ENCODE measurements around the gene ME2.

ME2 gene

GRCh38 chr18:50878345-50879301 lies at the start of gene ME2:
TSS of gene ME2 (plus strand) at chr18:50879118. CDS start at chr18:50895821, 16,703 bp downstream.
- Histone ChIP-seq H3K79me2 (ENCODE audit: insufficient read depth, low read length) (peaks cover 46% of the 10 kb centered on the region), H3K4me2 (ENCODE audit: low read depth, low read length, poor library complexity, severe bottlenecking) (peak within 1 kb of the TSS; percentile 85), H3K27me3 (ENCODE audit: insufficient read depth, low read length, poor library complexity, severe bottlenecking) (no peaks in the 10 kb centered on the region), H2AFZ (ENCODE audit: low read length) (peak within 1 kb of the TSS; percentile 93), H3K9me2 (replicated peaks; ENCODE audit: low read depth, low read length) (no peaks in the 10 kb centered on the region), H3K4me3 (ENCODE audit: low read length, poor library complexity, severe bottlenecking) (peak within 1 kb of the TSS; percentile 79), H3F3A (ENCODE audit: low read depth) (no peaks in the 10 kb centered on the region), H3K9ac (ENCODE audit: low read depth, low read length, poor library complexity, severe bottlenecking) (peak within 1 kb of the TSS; percentile 80), H4K20me1 (ENCODE audit: insufficient read depth, low read length, poor library complexity, severe bottlenecking) (peaks cover 32% of the 10 kb centered on the region), H3K9me3 (ENCODE audit: insufficient read depth, low read depth, low read length) (no peaks in the 10 kb centered on the region), H3K36me3 (ENCODE audit: insufficient read depth, low read length) (no peaks in the 10 kb centered on the region), H3K4me1 (ENCODE audit: insufficient read depth, low read length, poor library complexity, severe bottlenecking) (peaks cover 33% of the 10 kb centered on the region)
- TF ChIP-seq CTCF (conservative IDR thresholded peaks at IDR 0.05; ENCODE audit: low read length): no peak
- no peak for TF ChIP-seq EZH2phosphoT487 (IDR thresholded peaks at IDR 0.05; ENCODE audit: borderline replicate concordance)

- Histone ChIP-seq H3K4me1 (ENCODE audit: insufficient read depth, low read length, poor library complexity, severe bottlenecking) (no peaks in the 10 kb centered on the region), H3K9me3 (ENCODE audit: insufficient read depth, low read depth, low read length) (no peaks in the 10 kb centered on the region), H3K36me3 (ENCODE audit: insufficient read depth, low read length) (no peaks in the 10 kb centered on the region), H3K79me2 (ENCODE audit: insufficient read depth, low read length) (no peaks in the 10 kb centered on the region), H4K20me1 (ENCODE audit: insufficient read depth, low read length, poor library complexity, severe bottlenecking) (no peaks in the 10 kb centered on the region), H3F3A (ENCODE audit: low read depth) (no peaks in the 10 kb centered on the region), H3K4me3 (ENCODE audit: low read length, poor library complexity, severe bottlenecking) (no peak overlapping the region), H3K9me2 (replicated peaks; ENCODE audit: low read depth, low read length) (no peaks in the 10 kb centered on the region), H3K27me3 (ENCODE audit: insufficient read depth, low read length, poor library complexity, severe bottlenecking) (no peaks in the 10 kb centered on the region), H3K4me2 (ENCODE audit: low read depth, low read length, poor library complexity, severe bottlenecking) (no peak overlapping the region), H2AFZ (ENCODE audit: low read length) (no peak overlapping the region), H3K9ac (ENCODE audit: low read depth, low read length, poor library complexity, severe bottlenecking) (no peak overlapping the region)
- TF ChIP-seq CTCF (conservative IDR thresholded peaks at IDR 0.05; ENCODE audit: low read length) (no peak), EZH2phosphoT487 (IDR thresholded peaks at IDR 0.05; ENCODE audit: borderline replicate concordance) (no peak)
Observed at GRCh38 chr18:50829644-50830043, 49.3 kb upstream of the ME2 start.

GRCh38 chr18:50830544-50830943 lies 48.4 kb upstream of the ME2 start:
- Histone ChIP-seq H2AFZ (ENCODE audit: low read length) (no peak overlapping the region), H3K36me3 (ENCODE audit: insufficient read depth, low read length) (no peaks in the 10 kb centered on the region), H3F3A (ENCODE audit: low read depth) (no peaks in the 10 kb centered on the region), H3K9ac (ENCODE audit: low read depth, low read length, poor library complexity, severe bottlenecking) (no peak overlapping the region), H3K4me3 (ENCODE audit: low read length, poor library complexity, severe bottlenecking) (no peak overlapping the region), H4K20me1 (ENCODE audit: insufficient read depth, low read length, poor library complexity, severe bottlenecking) (no peaks in the 10 kb centered on the region), H3K4me2 (ENCODE audit: low read depth, low read length, poor library complexity, severe bottlenecking) (no peak overlapping the region), H3K79me2 (ENCODE audit: insufficient read depth, low read length) (no peaks in the 10 kb centered on the region), H3K4me1 (ENCODE audit: insufficient read depth, low read length, poor library complexity, severe bottlenecking) (no peaks in the 10 kb centered on the region), H3K27me3 (ENCODE audit: insufficient read depth, low read length, poor library complexity, severe bottlenecking) (no peaks in the 10 kb centered on the region), H3K9me2 (replicated peaks; ENCODE audit: low read depth, low read length) (no peaks in the 10 kb centered on the region), H3K9me3 (ENCODE audit: insufficient read depth, low read depth, low read length) (no peaks in the 10 kb centered on the region)
- TF ChIP-seq CTCF (conservative IDR thresholded peaks at IDR 0.05; ENCODE audit: low read length) (no peak), EZH2phosphoT487 (IDR thresholded peaks at IDR 0.05; ENCODE audit: borderline replicate concordance) (no peak)

Data from Loucy (cell line).